CD14-positive monocyte (primary cell): ENCODE results near the gene LRRFIP2. TPM values are rescaled to one million over a fixed set of nuclear protein-coding genes. Genes with fewer than 3 reads are reported as not detected.

Experiments used
- DNase-seq, 3 donors: peaks; one replicate each; pipeline ENCODE4 v3.0.0-alpha.2; 2011 to 2022
- H2AFZ ChIP-seq: 2 replicates; pipeline ENCODE4 v1.6.0; 2012; ENCODE audit warnings: mild to moderate bottlenecking, low read depth, low read length, inconsistent platforms; ENCODE audit not compliant: insufficient read depth, poor library complexity, severe bottlenecking
- H3K27ac ChIP-seq, 2 donors: 1 replicate in 1 of 2; 2 replicates in 1 of 2; pipeline ENCODE4 v1.5.1; 2012 to 2013; ENCODE audit warnings: low read length in 2 of 2, control low read depth in 1 of 2, inconsistent platforms in 1 of 2, low read depth in 1 of 2, mild to moderate bottlenecking in 1 of 2
- H3K27me3 ChIP-seq, 2 donors: one replicate each; pipeline versions ENCODE4 v1.6.0 to v1.6.1; 2011 to 2013; ENCODE audit warnings: low read length in 2 of 2; ENCODE audit not compliant: control insufficient read depth in 2 of 2, insufficient read depth in 2 of 2
- H3K36me3 ChIP-seq, 2 donors: replicated peaks in 1 of 2; 1 replicate in 1 of 2; 2 replicates in 1 of 2; pipeline versions ENCODE4 v1.5.1 to v1.6.1; 2012 to 2013; ENCODE audit warnings: low read length in 2 of 2, control low read depth in 1 of 2, inconsistent platforms in 1 of 2, mild to moderate bottlenecking in 1 of 2; ENCODE audit not compliant: insufficient read depth in 2 of 2, control insufficient read depth in 1 of 2
- H3K4me1 ChIP-seq, 2 donors: 1 replicate in 1 of 2; 2 replicates in 1 of 2; pipeline versions ENCODE4 v1.5.1 to v1.6.1; 2012 to 2013; ENCODE audit warnings: low read length in 2 of 2, control low read depth in 1 of 2, inconsistent platforms in 1 of 2, mild to moderate bottlenecking in 1 of 2, moderate library complexity in 1 of 2; ENCODE audit not compliant: insufficient read depth in 2 of 2, control insufficient read depth in 1 of 2
- H3K4me2 ChIP-seq: replicated peaks from 2 replicates; pipeline ENCODE3; 2012; ENCODE audit warnings: low read length, moderate library complexity, mild to moderate bottlenecking; ENCODE audit not compliant: poor library complexity, severe bottlenecking; ENCODE audit errors: extremely low read depth
- H3K4me3 ChIP-seq, 3 experiments: fragments of 200-600 bp in 1 of 3; sonication (generic) in 1 of 3; replicated peaks in 1 of 3; 1 replicate in 2 of 3; 2 replicates in 1 of 3; pipeline ENCODE4 v1.5.1; 2011 to 2013; ENCODE audit warnings: low read length in 3 of 3, mild to moderate bottlenecking in 3 of 3, control low read depth in 2 of 3, low read depth in 2 of 3, inconsistent platforms in 1 of 3, moderate library complexity in 1 of 3
- H3K79me2 ChIP-seq: 2 replicates; pipeline ENCODE4 v1.6.0; 2012; ENCODE audit warnings: mild to moderate bottlenecking, control low read depth, inconsistent platforms, low read length, moderate library complexity; ENCODE audit not compliant: insufficient read depth
- H3K9ac ChIP-seq: 2 replicates; pipeline ENCODE4 v1.6.0; 2017; ENCODE audit warnings: low read length, mild to moderate bottlenecking; ENCODE audit not compliant: insufficient read depth, poor library complexity, severe bottlenecking
- H3K9me3 ChIP-seq, 2 donors: replicated peaks in 1 of 2; 1 replicate in 1 of 2; 2 replicates in 1 of 2; pipeline versions ENCODE4 v1.5.1 to v1.6.1; 2012 to 2013; ENCODE audit warnings: low read length in 2 of 2, control low read depth in 1 of 2; ENCODE audit not compliant: control insufficient read depth in 1 of 2, insufficient read depth in 1 of 2
- H4K20me1 ChIP-seq: 2 replicates; pipeline ENCODE4 v1.6.0; 2012; ENCODE audit warnings: mild to moderate bottlenecking, low read length, control low read depth, moderate library complexity; ENCODE audit not compliant: insufficient read depth
- H3K27ac Mint-ChIP-seq, 7 donors: one replicate each; pipeline ENCODE4 v1.8.0; 2020; ENCODE audit warnings: mild to moderate bottlenecking in 7 of 7, mixed read lengths in 7 of 7, moderate library complexity in 6 of 7, inconsistent platforms in 2 of 7
- H3K27me3 Mint-ChIP-seq, 3 donors: one replicate each; pipeline ENCODE4 v1.8.0; 2021 to 2022; ENCODE audit warnings: low read depth in 3 of 3, mild to moderate bottlenecking in 3 of 3, mixed read lengths in 3 of 3, moderate library complexity in 3 of 3, inconsistent platforms in 1 of 3
- H3K36me3 Mint-ChIP-seq, 2 donors: one replicate each; pipeline ENCODE4 v1.8.0; 2020; ENCODE audit warnings: mixed read lengths in 2 of 2, inconsistent platforms in 1 of 2, mild to moderate bottlenecking in 1 of 2
- H3K4me1 Mint-ChIP-seq: one replicate; pipeline ENCODE4 v1.8.0; 2020; ENCODE audit warnings: mild to moderate bottlenecking, mixed read lengths
- H3K4me3 Mint-ChIP-seq, 2 donors: one replicate each; pipeline ENCODE4 v1.8.0; 2020; ENCODE audit warnings: mild to moderate bottlenecking in 2 of 2, mixed read lengths in 2 of 2, moderate library complexity in 1 of 2
- H3K9me3 Mint-ChIP-seq, 7 donors: one replicate each; pipeline ENCODE4 v1.8.0; 2020 to 2022; ENCODE audit warnings: mixed read lengths in 7 of 7, mild to moderate bottlenecking in 6 of 7, moderate library complexity in 6 of 7, inconsistent platforms in 2 of 7
- WGBS: methylation state at CpG from one replicate; pipeline ENCODE4 v1.1.5; 2013; ENCODE audit warnings: missing lambda C conversion rate; ENCODE audit not compliant: insufficient coverage; 5-methylcytosine and 5-hydroxymethylcytosine counted together
- intact Hi-C, 2 donors: fragments of 100-400 bp; cut with micrococcal nuclease; formaldehyde crosslinking; loops; one replicate each; pipeline versions ENCODE4 v1.15.0 to v1.15.1; 2023
- polyA plus RNA-seq, 3 donors: library from polyadenylated mRNA; depleted of rRNA in 1 of 3; unstranded in 2 of 3; stranded (reverse) in 1 of 3; fragments of 300-500 nt in 2 of 3; fragments of >200 nt in 1 of 3; fragmentation: Illumina TruSeq in 2 of 3; gene quantifications; 1 replicate in 2 of 3; 2 replicates in 1 of 3; pipeline ENCODE4 v1.2.3, GENCODE V29; 2012 to 2021
- small RNA-seq: library from RNA; depleted of rRNA; stranded (forward); fragments of <200 nt; gene quantifications from one replicate; pipeline ENCODE3, GENCODE V24; 2012; ENCODE audit warnings: low read depth; ENCODE audit not compliant: insufficient read length
- TF ChIP-seq, protein P1 (sequence below): fragments of 200-600 bp; IDR thresholded peaks from one replicate; pipeline ENCODE4 v1.8.0; 2022; ENCODE audit warnings: antibody characterized with exemption, mild to moderate bottlenecking

Gene LRRFIP2
- polyA plus RNA-seq, 3 donors: 30.9 to 39.4 (median 31.7) TPM

DNA sequence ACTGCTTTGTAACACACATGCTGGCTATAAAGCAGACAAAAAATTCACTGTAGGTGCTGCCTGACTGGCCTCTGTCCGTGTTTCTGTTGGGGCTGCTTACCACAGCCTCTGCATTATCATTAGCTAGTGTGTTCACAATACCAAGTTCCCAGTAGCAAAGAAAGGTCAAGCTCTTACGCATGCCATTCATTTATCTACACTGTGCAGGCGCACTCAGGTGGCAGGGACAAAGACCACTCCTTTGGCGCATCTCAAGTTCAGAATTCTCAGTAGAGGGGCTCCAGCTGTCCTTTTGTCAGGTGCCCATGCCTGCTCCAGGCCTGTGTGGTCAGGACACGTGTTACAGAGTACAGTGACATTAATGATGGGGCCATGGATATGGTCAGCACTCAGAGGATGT is 158.7 kb downstream of the LRRFIP2 start:
- no peaks in the 10 kb centered on the region for H3K9me3 Mint-ChIP-seq
- H3K9ac ChIP-seq: no peak overlapping the region
- TF ChIP-seq, protein P1, sequence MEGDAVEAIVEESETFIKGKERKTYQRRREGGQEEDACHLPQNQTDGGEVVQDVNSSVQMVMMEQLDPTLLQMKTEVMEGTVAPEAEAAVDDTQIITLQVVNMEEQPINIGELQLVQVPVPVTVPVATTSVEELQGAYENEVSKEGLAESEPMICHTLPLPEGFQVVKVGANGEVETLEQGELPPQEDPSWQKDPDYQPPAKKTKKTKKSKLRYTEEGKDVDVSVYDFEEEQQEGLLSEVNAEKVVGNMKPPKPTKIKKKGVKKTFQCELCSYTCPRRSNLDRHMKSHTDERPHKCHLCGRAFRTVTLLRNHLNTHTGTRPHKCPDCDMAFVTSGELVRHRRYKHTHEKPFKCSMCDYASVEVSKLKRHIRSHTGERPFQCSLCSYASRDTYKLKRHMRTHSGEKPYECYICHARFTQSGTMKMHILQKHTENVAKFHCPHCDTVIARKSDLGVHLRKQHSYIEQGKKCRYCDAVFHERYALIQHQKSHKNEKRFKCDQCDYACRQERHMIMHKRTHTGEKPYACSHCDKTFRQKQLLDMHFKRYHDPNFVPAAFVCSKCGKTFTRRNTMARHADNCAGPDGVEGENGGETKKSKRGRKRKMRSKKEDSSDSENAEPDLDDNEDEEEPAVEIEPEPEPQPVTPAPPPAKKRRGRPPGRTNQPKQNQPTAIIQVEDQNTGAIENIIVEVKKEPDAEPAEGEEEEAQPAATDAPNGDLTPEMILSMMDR: no peak
- no peaks in the 10 kb centered on the region for H3K9me3 ChIP-seq
- H3K27me3 Mint-ChIP-seq: peaks cover 0 to under 1% (median 0%) of the 10 kb centered on the region in 3 donors
- H3K27ac ChIP-seq: no peak overlapping the region
- no peak overlapping the region for H3K4me3 ChIP-seq
- H3K36me3 ChIP-seq: peaks cover 77 to 99% of the 10 kb centered on the region in 2 donors
- intact Hi-C loops: no loop called here
- peak overlapping the region in 2 of 7 donors; percentile 3 to 4 for H3K27ac Mint-ChIP-seq
- no peak overlapping the region for H3K4me2 ChIP-seq
- no peak for DNase-seq
- no peak overlapping the region for H2AFZ ChIP-seq
- no peak overlapping the region for H3K4me3 Mint-ChIP-seq
- H4K20me1 ChIP-seq: no peaks in the 10 kb centered on the region
- WGBS: 98% methylated on average over 5 of the region's 5 CpGs
- H3K27me3 ChIP-seq: no peaks in the 10 kb centered on the region
- H3K79me2 ChIP-seq: no peaks in the 10 kb centered on the region
- peaks cover 85 to 94% of the 10 kb centered on the region in 2 donors for H3K36me3 Mint-ChIP-seq
- H3K4me1 Mint-ChIP-seq: no peaks in the 10 kb centered on the region
- H3K4me1 ChIP-seq: no peaks in the 10 kb centered on the region

DNA sequence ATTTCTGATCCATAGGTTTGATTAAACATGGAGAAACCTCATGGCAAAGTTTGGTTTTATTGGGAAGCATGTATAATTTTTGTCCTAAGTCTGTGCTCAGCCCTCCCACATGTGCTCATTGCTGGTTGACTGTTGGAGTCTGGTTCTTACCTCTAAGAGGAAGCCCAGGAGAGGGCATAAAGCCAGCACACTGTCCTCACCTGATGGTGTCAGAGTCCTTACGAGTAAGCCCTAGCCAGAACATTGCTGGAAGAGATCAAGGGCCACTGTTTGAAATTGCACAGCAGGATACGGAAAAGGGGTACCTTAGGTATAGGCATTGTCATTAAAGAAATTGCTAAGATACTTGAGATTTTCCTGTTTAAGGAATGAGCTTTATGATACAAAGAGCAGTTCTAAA is 159.8 kb downstream of the LRRFIP2 start:
- Mint-ChIP-seq H3K9me3 (no peaks in the 10 kb centered on the region), H3K27ac (peak overlapping the region in 1 of 7 donors; percentile 8), H3K4me3 (no peak overlapping the region), H3K36me3 (peaks cover 80 to 89% of the 10 kb centered on the region in 2 donors), H3K27me3 (no peaks in the 10 kb centered on the region), H3K4me1 (no peaks in the 10 kb centered on the region)
- Histone ChIP-seq H2AFZ (no peak overlapping the region), H3K27me3 (no peaks in the 10 kb centered on the region), H3K36me3 (peaks cover 70 to 97% of the 10 kb centered on the region in 2 donors), H3K9ac (no peak overlapping the region), H3K4me2 (no peak overlapping the region), H3K27ac (no peak overlapping the region), H3K9me3 (no peaks in the 10 kb centered on the region), H3K79me2 (no peaks in the 10 kb centered on the region), H4K20me1 (no peaks in the 10 kb centered on the region), H3K4me3 (no peak overlapping the region), H3K4me1 (no peaks in the 10 kb centered on the region)
- intact Hi-C loops: no loop called here
- DNase-seq: no peak
- TF ChIP-seq, protein P1: no peak
- WGBS: 92% methylated on average over 2 of the region's 2 CpGs

Small RNA genes lying within 50 kb of the gene (small RNA-seq; reads per million reads assigned to genes)
- not detected for gene RF00019
- not detected for gene RNU6-1301P

Other genes starting within 250 kb of the LRRFIP2 start
- 1 to 10 TPM; 2.8 to 6.3 (median 5.8) TPM for gene TRANK1, start 229.5 kb downstream of the LRRFIP2 start, polyA plus RNA-seq
- gene EPM2AIP1, start 181.5 kb downstream of the LRRFIP2 start, polyA plus RNA-seq: 10 to 100 TPM in 1 of 3 donors, 1 to 10 TPM in 2; 3.6 to 11.3 (median 5.8) TPM
- gene MLH1, start 181.1 kb downstream of the LRRFIP2 start, polyA plus RNA-seq: 10 to 100 TPM; 13.7 to 19.7 (median 18.5) TPM
- 1 to 10 TPM in 2 of 3 donors, under 1 TPM in 1; 0.75 to 5.8 (median 4.6) TPM for gene GOLGA4, start 68.7 kb upstream of the LRRFIP2 start, polyA plus RNA-seq